T47D (cell line): ENCODE measurements around the gene IL25.
"Not testable (repeated sequence)": the region's sequence is repeated elsewhere in the genome, so short reads cannot be mapped to it uniquely, and the experiment has no call there.

ENCODE experiments used
- DNase-seq, 2 experiments: peaks; one replicate each; pipeline versions ENCODE4 v3.0.0 to v3.0.0-alpha.2; 2011 to 2012; ENCODE audit warnings: low read depth in 1 of 2, low spot score in 1 of 2
- JUND ChIP-seq: IDR thresholded peaks from 2 replicates; pipeline ENCODE4 v1.6.1; 2012; ENCODE audit warnings: low read depth
- in situ Hi-C: cut with HindIII; loops from 2 replicates; pipeline ENCODE4 v1.10.0; 2016; ENCODE audit warnings: low sequenced_read_pairs, low pct_unique_long_range_greater_than_20kb

The IL25 gene

GRCh38 chr14:23392613-23393012 is 20.0 kb downstream of the IL25 start:
- in situ Hi-C loops, result no loop called here
- no peak for DNase-seq
- TF ChIP-seq JUND, result no peak

DNA sequence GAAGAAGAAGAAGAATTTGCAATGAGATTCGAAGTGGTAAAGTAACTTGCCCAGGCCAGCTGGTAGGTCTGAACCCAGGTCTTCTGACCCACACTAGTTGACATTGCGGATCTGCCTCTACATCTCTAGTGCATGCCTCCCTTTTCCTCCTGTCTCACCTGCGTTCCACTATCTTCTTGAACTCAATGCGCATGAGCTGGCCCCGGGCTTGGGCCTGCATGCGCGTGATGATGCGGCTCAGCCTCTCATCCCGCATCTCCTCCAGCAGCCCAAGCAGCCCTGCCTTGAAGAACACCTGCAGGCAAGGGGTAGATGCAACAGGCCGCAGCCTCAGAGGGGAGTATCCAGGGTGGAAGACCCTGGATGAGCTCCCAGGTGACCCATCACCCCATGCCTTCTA is 23.5 kb downstream of the IL25 start:
- no peak for TF ChIP-seq JUND
- in situ Hi-C loops, result no loop called here

GRCh38 chr14:23396781-23397407 is 24.3 kb downstream of the IL25 start:
- in situ Hi-C loops, result no loop called here

More for the DNA sequence above, 23.5 kb downstream of the IL25 start:
- no peak for DNase-seq

GRCh38 chr14:23398348-23398747 is 25.7 kb downstream of the IL25 start:
- DNase-seq, result no peak
- TF ChIP-seq JUND, result no peak
- in situ Hi-C loops, result no loop called here

More at GRCh38 chr14:23396781-23397407, 24.3 kb downstream of the IL25 start:
- DNase-seq, result no peak
- TF ChIP-seq JUND, result no peak

GRCh38 chr14:23399136-23399535 is 26.5 kb downstream of the IL25 start:
- no peak for DNase-seq
- in situ Hi-C loops, result no loop called here
- no peak for TF ChIP-seq JUND

DNA sequence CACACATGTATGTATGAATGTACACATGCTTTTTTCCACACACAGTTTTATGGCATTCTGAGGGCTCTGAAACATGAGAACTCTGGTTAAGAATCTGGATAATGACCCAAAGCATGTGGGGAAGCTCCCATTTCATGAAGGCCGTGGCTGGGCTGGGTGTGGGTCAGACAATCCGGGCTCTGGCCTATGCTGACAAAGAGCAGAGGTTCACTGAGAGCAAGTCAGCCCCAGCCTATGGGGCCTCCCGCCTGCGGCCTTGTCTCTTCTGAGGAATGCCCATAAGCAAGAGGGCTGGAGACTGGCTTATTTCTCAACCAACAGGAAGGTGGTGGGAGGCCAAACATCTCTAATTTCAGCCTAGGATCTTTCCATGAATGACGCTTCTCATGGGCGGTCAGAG is 27.0 kb downstream of the IL25 start:
- in situ Hi-C loops, result no loop called here
- DNase-seq, result no peak
- TF ChIP-seq JUND, result no peak

DNA sequence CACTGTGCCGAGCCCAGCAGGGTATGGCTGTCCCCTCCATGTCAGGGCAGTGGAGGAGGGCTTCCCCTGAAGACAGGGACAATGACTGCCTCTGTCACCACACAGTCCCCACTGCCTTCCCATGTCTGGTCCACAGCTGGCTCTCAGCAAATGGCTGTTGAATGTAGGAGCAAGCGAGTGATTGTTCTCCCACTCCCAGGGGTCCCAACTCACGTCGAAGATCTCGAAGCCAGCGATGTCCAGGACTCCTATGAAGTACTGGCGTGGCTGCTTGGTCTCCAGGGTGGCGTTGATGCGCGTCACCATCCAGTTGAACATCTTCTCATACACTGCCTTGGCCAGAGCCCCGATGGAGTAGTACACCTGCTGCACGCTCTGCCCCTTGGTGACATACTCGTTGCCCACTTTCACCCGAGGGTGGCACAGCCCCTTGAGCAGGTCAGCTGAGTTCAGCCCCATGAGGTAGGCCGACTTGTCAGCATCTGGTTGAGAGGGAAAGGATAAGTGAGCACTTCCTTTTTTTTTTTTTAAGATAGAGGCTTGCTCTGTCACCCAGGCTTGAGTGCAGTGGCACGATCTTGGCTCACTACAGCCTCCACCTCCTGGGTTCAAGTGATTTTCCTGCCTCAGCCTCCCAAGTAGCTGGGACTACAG is 28.0 kb downstream of the IL25 start:
- DNase-seq, in situ Hi-C loops: not testable (repeated sequence)

- TF ChIP-seq JUND, result no peak
- no peak for DNase-seq
- in situ Hi-C loops, result no loop called here
Measured at GRCh38 chr14:23401291-23401690, 28.7 kb downstream of the IL25 start.

- DNase-seq, result peak in 1 of 2 experiments; percentile 16
- no peak for TF ChIP-seq JUND
- in situ Hi-C loops, result no loop called here
Measured at GRCh38 chr14:23402296-23403138, 29.9 kb downstream of the IL25 start.

DNA sequence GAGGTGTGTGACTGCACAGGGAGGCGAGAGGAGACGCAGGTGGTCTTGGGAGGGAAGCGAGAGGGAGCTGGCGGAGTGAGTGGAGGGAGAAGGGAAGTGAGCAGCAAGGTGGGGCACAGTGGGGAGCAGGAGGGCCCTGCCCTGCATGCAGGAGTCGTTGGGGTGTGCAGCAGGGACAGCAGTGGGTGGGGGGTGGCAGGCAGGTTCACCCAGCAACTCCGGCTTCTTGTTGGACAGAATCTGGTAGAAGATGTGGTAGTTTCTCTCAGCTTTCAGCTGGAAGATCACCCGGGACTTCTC is 30.5 kb downstream of the IL25 start:
- no peak for DNase-seq
- no peak for TF ChIP-seq JUND
- in situ Hi-C loops, result no loop called here

DNA sequence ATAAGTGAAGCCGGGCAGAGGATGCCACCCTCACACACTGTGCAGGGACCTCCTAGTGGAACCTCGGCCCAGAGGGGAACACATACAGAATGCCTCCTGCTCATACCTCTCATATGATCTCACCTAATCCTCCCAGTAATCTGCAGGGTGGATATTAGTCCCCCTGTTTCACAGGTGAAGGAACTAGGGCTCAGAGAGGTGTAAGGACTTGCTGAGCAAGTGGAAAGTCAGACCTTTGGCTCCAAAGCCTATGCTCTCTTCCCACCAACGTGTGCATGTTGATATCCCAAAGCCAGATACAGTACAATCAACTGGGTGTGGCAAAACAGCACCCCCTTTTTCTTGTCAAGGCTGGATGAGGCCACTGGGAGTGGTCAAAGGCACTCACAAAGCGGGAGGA is 31.3 kb downstream of the IL25 start:
- in situ Hi-C loops, result no loop called here
- no peak for DNase-seq
- no peak for TF ChIP-seq JUND

GRCh38 chr14:23404331-23404900 is 31.8 kb downstream of the IL25 start:
- no peak for DNase-seq
- TF ChIP-seq JUND, result no peak
- in situ Hi-C loops, result no loop called here

- in situ Hi-C loops, result no loop called here
- TF ChIP-seq JUND, result no peak
- DNase-seq, result no peak
Measured at GRCh38 chr14:23405096-23405495, 32.5 kb downstream of the IL25 start.
